Effector CD4-positive, alpha-beta T cell (primary cell): ENCODE results near the gene FAM20A.

Source experiments
- DNase-seq: peaks from one replicate; pipeline ENCODE4 v3.0.0-alpha.2; 2020

FAM20A gene

DNA sequence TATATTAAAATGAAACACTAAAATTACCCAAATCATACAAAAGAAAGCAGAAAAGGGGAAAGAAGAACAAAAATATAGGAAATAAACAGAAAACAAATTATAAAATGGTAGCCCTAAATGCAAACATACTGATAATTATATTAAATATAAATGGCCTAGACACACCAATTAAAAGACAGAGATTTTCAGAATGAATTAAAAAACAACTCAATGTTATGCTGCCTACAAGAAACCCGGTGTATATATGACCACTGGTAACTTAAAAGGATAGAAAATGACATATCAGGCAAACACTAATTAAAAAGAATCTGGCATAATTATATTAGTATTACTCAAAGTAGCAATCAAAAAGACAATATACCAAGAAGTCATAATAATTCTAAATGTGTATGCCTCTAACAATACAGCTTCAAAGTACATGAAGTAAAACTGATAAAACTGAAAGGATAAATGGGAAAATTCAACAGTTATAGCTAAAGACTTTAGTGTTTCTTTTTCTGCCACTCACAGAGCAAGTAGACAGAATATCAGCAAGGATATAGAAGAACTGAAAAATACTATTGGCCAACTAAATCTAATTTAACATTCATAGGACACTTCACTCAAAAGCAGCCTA lies 7.5 kb upstream of the FAM20A start:
- DNase-seq, result no peak

DNA sequence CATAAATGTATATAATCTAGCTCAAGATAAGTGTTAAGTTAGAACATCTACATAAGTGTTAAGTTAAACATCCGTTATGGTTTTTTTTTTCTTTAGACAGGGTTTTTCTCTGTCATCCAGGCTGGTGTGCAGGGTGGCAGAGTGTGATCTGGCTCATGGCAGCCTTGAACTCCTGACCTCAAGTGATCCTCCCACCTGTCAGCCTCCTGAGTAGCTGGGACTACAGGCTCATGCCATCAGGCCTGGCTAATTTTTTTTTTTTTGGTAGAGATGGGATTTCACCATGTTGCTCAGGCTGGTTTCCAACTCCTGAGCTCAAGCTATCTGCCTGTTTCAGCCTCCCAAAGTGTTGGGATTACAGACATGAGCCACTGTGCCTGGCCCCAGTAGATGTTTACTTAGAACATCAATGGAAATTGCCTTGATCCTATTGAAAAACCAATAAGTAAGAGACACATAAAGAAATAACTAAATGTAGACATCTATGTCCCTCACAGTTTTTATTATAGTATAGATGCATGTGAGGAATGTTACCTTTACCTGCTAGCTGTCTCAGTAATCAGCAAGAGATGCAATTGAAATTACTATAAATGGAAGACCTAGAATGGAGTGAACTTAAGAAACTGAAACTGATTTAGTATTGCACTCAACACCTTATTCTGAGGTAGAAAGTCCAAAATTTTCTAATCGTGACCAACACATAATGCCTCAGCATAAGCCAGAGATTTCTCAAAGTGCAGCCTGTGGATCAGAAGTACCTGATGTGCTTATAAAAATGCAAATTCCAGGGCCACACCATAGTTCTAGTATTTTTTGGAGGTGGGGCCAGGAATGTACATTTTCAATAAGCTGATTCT lies 5.5 kb upstream of the FAM20A start:
- DNase-seq, result no peak

- no peak for DNase-seq
Observed at GRCh38 chr17:68605914-68606313, 4.7 kb upstream of the FAM20A start.

- no peak for DNase-seq
Observed at GRCh38 chr17:68603656-68604055, 2.5 kb upstream of the FAM20A start.

DNA sequence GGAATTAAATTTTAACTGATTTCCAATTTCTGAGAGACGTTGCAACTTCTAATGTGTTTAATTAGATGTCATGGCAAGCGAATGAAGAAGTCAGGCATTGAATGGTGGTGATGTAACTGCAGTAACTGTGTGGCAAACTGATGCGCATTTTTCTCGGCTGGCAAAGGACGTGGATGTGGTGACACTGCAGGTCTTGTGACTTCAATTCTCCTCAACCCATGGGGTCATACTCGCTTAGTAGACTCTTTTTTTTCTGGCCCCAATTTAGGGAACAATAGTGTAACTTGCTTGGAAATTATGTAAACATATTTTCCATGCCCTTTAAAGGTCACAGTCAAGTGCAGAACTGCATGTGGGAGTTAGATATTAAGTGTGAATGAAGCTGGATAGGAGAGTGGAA lies 1.9 kb upstream of the FAM20A start:
- DNase-seq, result no peak

DNA sequence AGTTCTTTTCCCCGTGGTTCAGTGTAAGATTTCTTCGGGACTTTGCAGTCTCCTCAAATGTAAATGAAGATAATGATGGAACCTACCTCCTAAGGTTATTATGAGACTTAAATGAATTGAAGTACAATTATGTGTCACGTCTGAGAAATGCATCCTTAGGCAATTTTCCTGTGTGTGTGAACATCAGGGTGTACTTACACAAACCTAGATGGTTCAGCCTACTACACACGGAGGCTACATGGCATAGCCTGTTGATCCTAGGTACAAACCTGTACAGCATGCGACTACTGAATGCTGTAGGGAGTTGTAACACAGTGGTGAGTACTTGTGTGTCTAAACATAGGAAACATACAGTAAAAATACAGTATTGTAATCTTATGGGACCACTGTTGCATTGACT lies 1.1 kb upstream of the FAM20A start:
- DNase-seq, result no peak

DNA sequence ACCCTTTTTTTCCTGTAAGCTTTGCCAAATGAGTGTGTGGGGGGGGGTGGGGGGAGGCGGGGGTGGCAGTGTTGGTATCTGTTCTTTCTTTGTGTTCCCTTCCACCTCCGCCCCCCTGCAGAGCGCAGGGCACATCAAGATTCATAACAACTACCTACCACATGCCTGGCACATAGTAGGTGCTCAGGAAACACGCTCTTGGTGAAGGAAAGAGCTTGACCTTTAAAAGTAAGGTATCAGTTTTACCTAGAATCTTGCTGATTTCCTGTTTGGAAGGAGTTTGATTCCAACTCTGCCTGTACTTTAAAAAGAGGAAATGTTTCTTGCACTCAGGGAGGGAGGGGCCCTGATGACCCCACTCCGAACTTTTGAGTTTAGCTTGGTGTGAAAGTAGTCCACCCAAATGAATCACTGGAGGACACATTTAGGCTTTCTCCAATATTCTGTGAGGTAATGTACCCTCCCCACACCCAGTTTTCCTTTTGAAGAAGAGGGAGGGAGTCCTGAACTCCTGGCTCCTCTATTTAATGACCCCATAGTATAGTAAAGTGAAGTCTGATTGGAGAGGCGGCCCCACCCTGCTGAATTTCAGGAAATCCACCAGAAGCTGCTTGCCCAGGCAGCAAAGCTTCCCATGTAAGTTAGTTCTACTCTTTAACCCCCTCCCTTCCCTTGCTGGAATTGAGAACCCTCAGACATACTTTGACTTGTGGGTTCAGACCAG lies 560 bp upstream of the FAM20A start:
- DNase-seq, result no peak

GRCh38 chr17:68600067-68600930 lies 868 bp downstream of the FAM20A start:
- no peak for DNase-seq

DNA sequence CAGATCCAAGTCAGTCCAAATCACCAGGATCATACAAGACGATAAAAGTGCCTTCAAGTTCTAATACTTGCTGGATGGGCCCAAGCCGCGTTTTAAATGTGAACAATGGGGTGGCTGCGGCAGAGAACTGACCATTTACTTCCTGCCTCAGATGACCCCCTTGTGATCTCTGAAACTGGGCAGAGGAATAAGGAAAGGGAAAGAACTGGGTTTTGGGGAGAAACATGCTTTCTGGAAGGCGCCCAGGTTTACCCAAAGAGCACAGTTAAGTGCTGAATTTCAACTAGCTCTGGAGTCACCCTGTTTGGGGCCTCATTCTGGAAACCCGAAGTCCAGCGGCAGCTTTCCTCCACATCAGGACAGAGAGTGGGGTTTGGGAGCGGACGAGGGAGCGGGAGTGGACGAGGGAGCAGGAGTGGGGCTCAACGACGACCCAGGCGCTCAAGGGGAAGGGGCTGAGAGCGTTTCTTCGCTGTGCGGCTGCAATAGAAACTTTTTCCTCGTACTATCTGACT lies 1.6 kb downstream of the FAM20A start:
- DNase-seq, result no peak

DNA sequence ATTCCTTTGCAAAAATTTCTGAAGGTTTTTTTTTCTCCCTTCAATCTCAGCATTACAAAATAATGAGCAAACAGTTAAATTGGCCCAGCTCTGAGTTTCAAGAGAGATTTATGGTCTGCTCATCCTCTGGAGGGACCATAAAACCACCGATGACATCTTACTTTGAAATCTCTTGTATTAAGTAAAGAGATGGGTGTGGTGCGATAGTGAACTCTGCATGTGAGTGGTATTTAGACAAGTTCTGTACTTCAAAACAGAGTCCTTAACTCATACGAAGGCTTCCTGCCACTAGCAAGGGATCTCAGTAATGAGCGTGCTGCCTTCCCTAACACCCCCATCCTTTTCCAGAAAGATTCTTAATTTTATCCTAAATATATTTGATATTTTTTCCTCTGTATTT lies 2.1 kb downstream of the FAM20A start:
- DNase-seq, result no peak

DNA sequence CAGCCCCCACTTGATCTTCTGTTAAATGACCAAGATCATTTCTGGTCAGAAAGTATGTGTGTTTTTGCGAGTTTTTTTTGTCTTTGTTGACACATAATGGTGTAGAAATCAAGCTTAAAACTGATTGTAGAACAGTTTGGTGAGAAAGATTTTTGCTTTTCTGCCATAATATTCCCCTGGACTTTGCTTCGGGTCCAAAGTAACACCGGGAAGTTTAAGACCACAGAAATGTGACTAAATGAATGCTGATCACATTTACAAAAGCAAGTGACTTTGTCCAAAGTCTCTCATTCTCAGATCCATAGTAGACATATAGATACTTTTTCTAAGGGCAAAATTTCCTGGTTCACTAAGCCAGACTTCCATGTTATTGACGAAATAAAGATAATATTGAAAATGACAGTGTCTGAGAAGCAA lies 2.6 kb downstream of the FAM20A start:
- DNase-seq, result no peak

- no peak for DNase-seq
Observed at GRCh38 chr17:68598074-68598473, 3.1 kb downstream of the FAM20A start.

DNA sequence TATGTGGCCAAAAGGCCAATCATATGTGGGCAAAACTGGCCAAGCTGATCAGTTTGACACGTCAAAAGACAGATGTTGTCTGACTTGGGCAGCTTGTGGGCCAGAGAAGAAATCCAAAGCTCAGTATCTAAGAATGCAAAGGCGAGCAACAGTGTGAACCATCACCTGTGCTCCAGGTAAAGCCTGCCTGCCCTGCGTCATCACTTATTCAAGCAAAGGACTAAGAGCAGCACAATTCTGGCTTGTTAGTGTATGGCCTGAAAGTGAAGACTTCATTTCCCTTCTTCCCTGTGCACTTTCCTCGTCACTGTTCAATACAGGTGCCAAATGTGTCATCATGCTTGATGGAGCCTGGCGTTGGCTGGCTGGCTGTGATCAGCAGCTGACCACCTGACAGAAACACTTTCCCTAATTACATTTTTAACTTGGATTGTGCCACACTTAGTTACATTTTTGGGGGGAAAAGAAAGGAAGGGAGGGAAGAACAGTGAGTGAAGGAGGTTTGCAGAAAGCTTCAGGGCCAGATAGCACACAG lies 4.7 kb downstream of the FAM20A start:
- DNase-seq, result no peak

DNA sequence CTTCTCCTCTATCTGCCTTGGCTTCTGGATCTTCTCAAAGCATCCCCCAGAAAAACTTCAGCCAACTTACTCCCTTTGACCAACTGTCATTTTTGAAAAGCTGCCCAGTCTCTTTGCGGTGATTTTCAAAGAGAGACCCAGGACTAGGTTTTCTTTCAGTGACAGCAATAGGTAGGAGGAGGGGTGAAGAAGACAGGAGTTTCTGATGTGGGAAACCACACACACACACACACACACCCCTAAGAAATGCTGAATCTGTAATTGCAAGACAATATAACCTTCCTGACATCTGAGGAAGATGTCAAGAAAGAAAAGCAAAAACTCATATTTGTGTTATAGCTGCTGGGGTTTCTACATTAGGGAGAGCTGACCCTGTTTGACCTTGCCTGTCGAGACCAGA lies 5.2 kb downstream of the FAM20A start:
- DNase-seq, result no peak

DNA sequence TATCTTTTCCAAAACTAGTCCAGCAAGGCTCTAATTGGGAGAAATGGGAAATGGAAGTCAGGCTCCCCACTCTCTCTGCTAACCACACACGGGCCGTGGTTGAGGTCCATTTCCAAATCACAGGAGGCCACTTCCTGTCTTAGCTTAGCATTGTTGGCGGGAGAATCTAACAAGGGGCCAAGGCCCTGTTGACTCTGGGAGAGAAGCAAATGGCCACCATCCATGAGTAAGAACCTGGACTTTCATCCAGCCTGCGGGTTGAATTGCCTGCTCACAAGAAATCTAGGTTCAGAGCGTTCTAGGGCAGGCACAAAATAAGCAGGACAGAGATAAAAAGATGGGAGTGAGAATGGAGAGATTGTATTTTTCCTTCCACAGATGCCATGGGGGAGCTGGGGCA lies 5.7 kb downstream of the FAM20A start:
- no peak for DNase-seq

DNA sequence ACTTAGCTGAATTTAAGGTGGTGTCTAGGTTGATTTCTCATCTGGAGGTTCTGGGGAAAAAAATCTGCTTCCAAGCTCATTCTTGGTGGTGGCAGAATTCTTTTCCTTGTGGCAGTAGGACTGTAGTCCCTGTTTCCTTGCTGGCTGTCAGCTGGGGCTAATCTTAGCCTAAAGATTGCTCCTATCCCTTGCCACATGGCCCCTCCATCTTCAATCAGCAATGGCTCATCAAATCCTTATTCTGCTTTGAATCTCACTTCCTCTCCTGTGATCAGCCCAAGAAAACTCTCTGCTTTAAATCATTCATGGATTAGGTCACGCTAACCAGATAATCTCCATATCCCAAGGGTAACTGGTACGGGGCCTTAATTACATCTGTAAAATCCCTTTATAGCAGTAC lies 6.6 kb downstream of the FAM20A start:
- no peak for DNase-seq

- no peak for DNase-seq
Observed at GRCh38 chr17:68592682-68593641, 8.2 kb downstream of the FAM20A start.

DNA sequence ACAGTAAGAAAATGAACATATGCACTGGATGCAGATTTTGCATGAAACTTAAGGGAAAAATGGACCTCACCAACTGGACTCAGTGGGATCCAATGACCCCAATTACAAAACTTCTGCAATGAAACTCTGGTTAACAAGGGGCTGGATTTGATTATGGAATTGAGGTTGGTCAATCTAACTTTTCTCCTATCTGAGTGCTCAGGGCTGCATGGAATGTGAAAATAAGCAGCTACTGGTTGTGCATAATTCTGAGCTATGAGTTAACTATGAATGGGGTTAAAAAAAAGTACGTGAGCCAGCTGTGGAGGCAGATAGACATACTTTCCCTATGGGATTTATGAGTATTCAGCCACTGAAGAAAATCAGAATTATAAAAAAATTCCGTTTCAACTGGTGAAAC lies 9.2 kb downstream of the FAM20A start:
- no peak for DNase-seq

DNA sequence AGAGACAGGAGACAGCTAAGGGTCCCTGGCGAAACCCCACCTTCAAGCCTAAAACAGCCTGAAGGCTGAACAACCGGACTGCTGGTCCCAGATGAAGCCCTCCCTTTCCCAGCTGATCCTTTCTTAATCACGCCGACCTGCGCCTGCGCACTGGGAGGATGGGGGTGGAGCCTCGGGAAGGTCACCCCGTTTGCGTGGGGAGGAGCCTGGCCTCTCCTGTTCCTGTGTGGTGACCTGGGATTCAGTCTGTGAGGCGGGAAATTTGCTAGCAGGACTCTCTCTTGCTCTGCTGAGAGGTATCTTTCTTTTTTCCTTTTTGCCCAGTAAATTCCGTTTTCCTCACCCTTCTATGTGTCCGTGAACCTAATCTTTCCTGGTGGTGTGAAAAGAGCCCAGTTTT lies 9.6 kb downstream of the FAM20A start:
- DNase-seq, result no peak

DNA sequence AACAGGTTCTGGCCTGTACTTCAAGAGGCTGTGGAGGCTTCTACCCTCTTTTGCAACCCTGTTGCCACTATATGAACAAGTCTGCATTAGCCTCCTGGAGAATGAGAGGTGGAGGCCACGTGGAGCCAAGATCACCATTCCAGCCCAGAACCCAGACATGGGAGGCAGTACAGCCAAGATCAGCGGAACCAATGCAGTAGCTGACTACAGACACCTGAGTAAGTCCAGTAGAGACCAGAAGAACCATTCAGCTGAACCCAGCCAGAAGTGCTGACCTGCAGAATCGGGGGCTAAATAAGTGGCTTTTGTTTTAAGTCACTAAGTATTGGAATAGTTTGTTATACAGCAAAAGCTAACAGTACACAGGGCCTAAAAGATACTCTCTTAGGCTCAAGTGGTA lies 12.1 kb downstream of the FAM20A start:
- no peak for DNase-seq

DNA sequence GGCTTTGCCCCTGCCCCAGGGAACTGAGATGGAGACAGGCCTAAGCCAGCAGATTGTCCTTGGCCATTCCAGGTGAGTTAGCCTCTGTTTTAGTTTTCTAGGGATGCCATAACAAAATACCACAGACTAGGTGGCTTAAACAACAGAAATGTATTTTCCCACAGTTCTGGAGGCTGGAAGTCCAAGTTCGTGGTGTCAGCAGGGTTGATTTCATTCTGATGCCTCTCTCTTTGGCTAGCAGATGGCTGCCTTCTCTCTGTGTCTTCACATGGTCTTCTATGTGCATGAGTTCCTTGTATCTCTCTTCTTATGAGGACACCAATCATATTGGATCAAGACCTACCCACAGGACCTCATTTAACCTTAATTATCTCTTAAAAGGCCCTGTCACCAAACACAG lies 12.8 kb downstream of the FAM20A start:
- no peak for DNase-seq
